B cell (primary cell): ENCODE data around the gene GSTP1. TPM values are rescaled to one million over a fixed set of nuclear protein-coding genes. Genes with fewer than 3 reads are reported as not detected.
"Not testable (repeated sequence)": the region's sequence is repeated elsewhere in the genome, so short reads cannot be mapped to it uniquely, and the experiment has no call there.

Source experiments
- ATAC-seq: fragments of 200-7000 bp; cut with Tn5 transposase; one replicate; pipeline ENCODE4 v1.10.0; 2021; ENCODE audit warnings: low read depth, mild to moderate bottlenecking, moderate number of reproducible peaks, moderate library complexity
- CTCF ChIA-PET: fragments of 350-600 bp; sonication (Branson Sonifier 250); formaldehyde crosslinking; loops from one replicate; lab custom pipeline; 2021; ENCODE audit warnings: antibody characterized with exemption, inconsistent platforms; lab: Charles Lee
- POLR2A ChIA-PET: fragments of 350-600 bp; sonication (Branson Sonifier 250); formaldehyde crosslinking; loops from one replicate; lab custom pipeline; 2021; ENCODE audit warnings: antibody characterized with exemption; lab: Charles Lee
- DNase-seq: peaks from one replicate; pipeline ENCODE4 v3.0.0; 2013
- H2AFZ ChIP-seq: 2 replicates; pipeline ENCODE4 v1.6.1; 2012; ENCODE audit warnings: mild to moderate bottlenecking, low read depth, low read length; ENCODE audit not compliant: insufficient read depth, poor library complexity, severe bottlenecking
- H3K27ac ChIP-seq, 2 donors: 1 replicate in 1 of 2; 2 replicates in 1 of 2; pipeline ENCODE4 v1.5.1; 2012 to 2013; ENCODE audit warnings: low read length in 2 of 2, mild to moderate bottlenecking in 2 of 2, moderate library complexity in 1 of 2
- H3K27me3 ChIP-seq, 4 experiments: fragments of 200-600 bp in 1 of 4; sonication (generic) in 1 of 4; replicated peaks in 1 of 4; 1 replicate in 2 of 4; 2 replicates in 2 of 4; pipeline versions ENCODE4 v1.6.1 to v1.7.0; 2013 to 2016; ENCODE audit warnings: low read length in 3 of 4, mild to moderate bottlenecking in 2 of 4, mixed read lengths in 1 of 4, moderate library complexity in 1 of 4; ENCODE audit not compliant: insufficient read depth in 4 of 4, control insufficient read depth in 3 of 4; ENCODE audit errors: control extremely low read depth in 1 of 4
- H3K36me3 ChIP-seq, 2 experiments: replicated peaks in 1 of 2; 1 replicate in 1 of 2; 2 replicates in 1 of 2; pipeline versions ENCODE4 v1.6.1 to v1.7.1; 2013; ENCODE audit warnings: low read length in 1 of 2; ENCODE audit not compliant: insufficient read depth in 2 of 2, control insufficient read depth in 1 of 2; ENCODE audit errors: control extremely low read depth in 1 of 2, extremely low read depth in 1 of 2
- H3K4me1 ChIP-seq, 2 donors: fragments of 200-600 bp in 1 of 2; sonication (generic) in 1 of 2; 1 replicate in 1 of 2; 2 replicates in 1 of 2; pipeline versions ENCODE4 v1.5.1 to v1.6.1; 2013 to 2017; ENCODE audit warnings: low read length in 2 of 2; ENCODE audit not compliant: control insufficient read depth in 2 of 2, insufficient read depth in 2 of 2
- H3K4me2 ChIP-seq: replicated peaks from 2 replicates; pipeline ENCODE3; 2012; ENCODE audit warnings: mild to moderate bottlenecking, low read depth, low read length; ENCODE audit not compliant: poor library complexity, severe bottlenecking
- H3K4me3 ChIP-seq, 5 experiments: fragments of 200-600 bp in 1 of 5; sonication (generic) in 1 of 5; 1 replicate in 3 of 5; 2 replicates in 2 of 5; pipeline versions ENCODE4 v1.5.1 to v1.7.0; 2011 to 2016; ENCODE audit warnings: low read length in 4 of 5, mild to moderate bottlenecking in 4 of 5, low read depth in 2 of 5, control low read depth in 1 of 5, moderate library complexity in 1 of 5; ENCODE audit not compliant: insufficient read depth in 1 of 5; ENCODE audit errors: control extremely low read depth in 1 of 5, extremely low read depth in 1 of 5
- H3K79me2 ChIP-seq: fragments of 200-600 bp; sonication (generic); one replicate; pipeline ENCODE4 v1.6.0; 2016; ENCODE audit warnings: low read length; ENCODE audit not compliant: control insufficient read depth, insufficient read depth
- H3K9ac ChIP-seq: fragments of 200-600 bp; sonication (generic); 2 replicates; pipeline ENCODE4 v1.6.1; 2017; ENCODE audit warnings: mild to moderate bottlenecking, low read length, moderate library complexity
- H3K9me3 ChIP-seq, 3 donors: one replicate each; pipeline versions ENCODE4 v1.6.1 to v1.7.1; 2013; ENCODE audit warnings: low read length in 2 of 3; ENCODE audit not compliant: control insufficient read depth in 2 of 3, insufficient read depth in 1 of 3; ENCODE audit errors: control extremely low read depth in 1 of 3
- H4K20me1 ChIP-seq: 2 replicates; pipeline ENCODE4 v1.6.0; 2012; ENCODE audit warnings: mild to moderate bottlenecking, low read length; ENCODE audit not compliant: insufficient read depth, control insufficient read depth, poor library complexity, severe bottlenecking
- H3K27ac Mint-ChIP-seq: one replicate; pipeline ENCODE4 v1.8.0; 2021; ENCODE audit warnings: mixed read lengths
- H3K27me3 Mint-ChIP-seq: one replicate; pipeline ENCODE4 v1.8.0; 2021; ENCODE audit warnings: mixed read lengths
- H3K4me1 Mint-ChIP-seq: one replicate; pipeline ENCODE4 v1.8.0; 2021; ENCODE audit warnings: mixed read lengths
- H3K4me3 Mint-ChIP-seq: one replicate; pipeline ENCODE4 v1.8.0; 2021; ENCODE audit warnings: mixed read lengths
- H3K9me3 Mint-ChIP-seq: one replicate; pipeline ENCODE4 v1.8.0; 2022; ENCODE audit warnings: mixed read lengths; ENCODE audit not compliant: insufficient read depth
- WGBS: methylation state at CpG from one replicate; pipeline ENCODE4 v1.1.5; 2013; ENCODE audit warnings: missing lambda C conversion rate; ENCODE audit not compliant: insufficient coverage; 5-methylcytosine and 5-hydroxymethylcytosine counted together
- intact Hi-C: fragments of 100-400 bp; cut with micrococcal nuclease; formaldehyde crosslinking; loops from one replicate; pipeline ENCODE4 v1.10.0; 2022
- polyA plus RNA-seq: library from polyadenylated mRNA; depleted of rRNA; stranded (reverse); fragments of >200 nt; gene quantifications from 2 replicates; pipeline ENCODE4 v1.2.3, GENCODE V29; 2012
- total RNA-seq, 2 donors: library from RNA; stranded (reverse); fragments of 120-200 nt in 1 of 2; gene quantifications; 1 replicate in 1 of 2; 2 replicates in 1 of 2; pipeline versions ENCODE4 v1.2.3 to v1.2.4, GENCODE V29; 2013 to 2022

Gene GSTP1
- total and polyA plus RNA-seq, 2 donors (not counting 1 experiment from before 2014, with no cell fraction given) = 200 to 313 TPM

DNA sequence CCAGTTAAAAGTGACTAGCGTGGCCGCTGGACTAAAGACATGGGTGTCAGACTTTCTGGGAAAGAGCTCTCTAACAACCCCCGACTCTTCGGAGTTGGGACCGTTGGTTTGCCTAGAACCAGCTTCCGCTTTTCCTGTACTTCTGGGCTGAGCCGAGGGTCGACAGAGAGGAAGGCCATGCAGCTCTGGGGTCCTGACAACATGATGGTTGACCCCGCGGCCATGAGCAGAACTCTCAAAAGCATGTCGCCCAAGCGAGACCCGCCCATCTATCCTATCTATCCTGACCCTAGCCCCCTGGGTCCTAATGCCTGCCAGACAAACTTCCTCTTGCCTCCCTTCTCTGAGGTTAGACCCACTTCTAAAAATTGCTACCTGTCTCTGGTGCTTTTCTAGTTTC is 37.0 kb downstream of the GSTP1 start:
- CTCF ChIA-PET, POLR2A ChIA-PET, intact Hi-C loops: not testable (repeated sequence)

GRCh38 chr11:67621928-67622327 is 38.3 kb downstream of the GSTP1 start:
- CTCF ChIA-PET, H3K9me3 ChIP-seq, intact Hi-C loops, H3K27me3 Mint-ChIP-seq, H3K27ac Mint-ChIP-seq, H4K20me1 ChIP-seq, H3K36me3 ChIP-seq, H3K9ac ChIP-seq, DNase-seq, H3K4me3 Mint-ChIP-seq, H3K4me1 ChIP-seq, H3K27ac ChIP-seq, H2AFZ ChIP-seq, H3K4me2 ChIP-seq, ATAC-seq, H3K4me3 ChIP-seq, H3K9me3 Mint-ChIP-seq, POLR2A ChIA-PET, H3K4me1 Mint-ChIP-seq, H3K79me2 ChIP-seq, H3K27me3 ChIP-seq: not testable (repeated sequence)
- no CpG with 5 or more reads among the region's 3 CpGs for WGBS

More for the DNA sequence above, 37.0 kb downstream of the GSTP1 start:
- H3K4me1 Mint-ChIP-seq = peaks cover 15% of the 10 kb centered on the region
- H3K4me1 ChIP-seq, H3K27me3 Mint-ChIP-seq, H3K79me2 ChIP-seq, H4K20me1 ChIP-seq, H3K9me3 ChIP-seq, H3K4me2 ChIP-seq, H3K36me3 ChIP-seq, H3K9ac ChIP-seq, H3K27me3 ChIP-seq, H3K9me3 Mint-ChIP-seq, H2AFZ ChIP-seq, H3K4me3 Mint-ChIP-seq, H3K27ac ChIP-seq, ATAC-seq, DNase-seq, H3K27ac Mint-ChIP-seq, H3K4me3 ChIP-seq: not testable (repeated sequence)
- WGBS = 96% methylated on average over 13 of the region's 13 CpGs

GRCh38 chr11:67622905-67623304 is 39.3 kb downstream of the GSTP1 start:
- H4K20me1 ChIP-seq, H3K4me3 Mint-ChIP-seq, intact Hi-C loops, H3K4me3 ChIP-seq, H3K9me3 ChIP-seq, H3K27me3 ChIP-seq, H3K9ac ChIP-seq, H3K27ac Mint-ChIP-seq, H3K9me3 Mint-ChIP-seq, H3K4me1 ChIP-seq, H3K79me2 ChIP-seq, POLR2A ChIA-PET, DNase-seq, H3K4me1 Mint-ChIP-seq, H3K27ac ChIP-seq, H2AFZ ChIP-seq, CTCF ChIA-PET, ATAC-seq, H3K36me3 ChIP-seq, H3K4me2 ChIP-seq, H3K27me3 Mint-ChIP-seq: not testable (repeated sequence)
- WGBS = 90% methylated on average over 2 of the region's 7 CpGs

- H3K36me3 ChIP-seq, H3K4me2 ChIP-seq, POLR2A ChIA-PET, H3K27ac ChIP-seq, H3K79me2 ChIP-seq, intact Hi-C loops, CTCF ChIA-PET, H3K9me3 ChIP-seq, H3K27me3 ChIP-seq, H3K4me1 ChIP-seq, H3K27ac Mint-ChIP-seq, H3K9me3 Mint-ChIP-seq, DNase-seq, H3K4me1 Mint-ChIP-seq, H3K4me3 ChIP-seq, ATAC-seq, H3K9ac ChIP-seq, H4K20me1 ChIP-seq, H3K4me3 Mint-ChIP-seq, H2AFZ ChIP-seq, H3K27me3 Mint-ChIP-seq: not testable (repeated sequence)
- WGBS = 100% methylated on average over 1 of the region's 1 CpG
Measured at GRCh38 chr11:67623795-67624194, 40.2 kb downstream of the GSTP1 start.
